K562 (cell line): Measurements from ENCODE around the gene ZNF35. TPM values are rescaled to one million over a fixed set of nuclear protein-coding genes. Genes with fewer than 3 reads are reported as not detected.

Source experiments
- ATF1 ChIP-seq, 2 experiments: fragments of 450-650 bp in 1 of 2; IDR thresholded peaks; 2 replicates each; pipeline ENCODE4 v1.6.1; 2016; ENCODE audit warnings: missing compliant biosample characterization in 1 of 2, missing genetic modification characterization in 1 of 2
- CBFA2T2 ChIP-seq: fragments of 450-650 bp; conservative IDR thresholded peaks from 2 replicates; pipeline ENCODE4 v1.6.1; 2017; ENCODE audit warnings: mild to moderate bottlenecking
- CHD1 ChIP-seq: fragments of 200-600 bp; sonication (generic); IDR thresholded peaks from one replicate; pipeline ENCODE4 v1.6.1; 2012; ENCODE audit warnings: mild to moderate bottlenecking, moderate library complexity, low read length, inconsistent platforms
- DNMT1 ChIP-seq: fragments of 450-650 bp; IDR thresholded peaks from 2 replicates; pipeline ENCODE4 v1.6.1; 2016; ENCODE audit warnings: antibody characterized with exemption, mild to moderate bottlenecking
- ELF4 ChIP-seq: fragments of 450-650 bp; formaldehyde crosslinking; IDR thresholded peaks from 2 replicates; pipeline ENCODE4 v1.4.0; 2022; ENCODE audit warnings: missing genetic modification characterization
- FUS ChIP-seq: fragments of 200-400 bp; formaldehyde crosslinking; optimal IDR thresholded peaks from 2 replicates; pipeline ENCODE3; 2017; ENCODE audit warnings: low read depth, low read length
- HDAC8 ChIP-seq: fragments of 450-650 bp; IDR thresholded peaks from 2 replicates; pipeline ENCODE4 v1.6.1; 2016; ENCODE audit warnings: mild to moderate bottlenecking, missing genetic modification characterization, moderate library complexity, missing compliant biosample characterization
- JUNB ChIP-seq: fragments of 450-650 bp; formaldehyde crosslinking; conservative IDR thresholded peaks from 2 replicates; pipeline ENCODE4 v1.4.0; 2020; ENCODE audit warnings: mild to moderate bottlenecking
- KAT2B ChIP-seq: IDR thresholded peaks from one replicate; pipeline ENCODE4 v1.6.1; 2012; ENCODE audit warnings: low read depth, mild to moderate bottlenecking, control low read depth, inconsistent platforms, low read length, moderate library complexity
- NFIC ChIP-seq: fragments of 450-650 bp; IDR thresholded peaks from 2 replicates; pipeline ENCODE4 v1.6.1; 2017; ENCODE audit warnings: mild to moderate bottlenecking, inconsistent platforms
- NR3C1 ChIP-seq: sonication (generic); formaldehyde crosslinking; IDR thresholded peaks from 2 replicates; pipeline ENCODE4 v1.8.1; 2022; ENCODE audit warnings: missing genetic modification reagents
- NR4A1 ChIP-seq, 2 experiments: fragments of 250-450 bp in 1 of 2; fragments of 450-650 bp in 1 of 2; sonication (Bioruptor Pico) in 1 of 2; IDR thresholded peaks; 2 replicates each; pipeline versions ENCODE4 v1.4.0 to v1.6.1; 2016 to 2020; ENCODE audit warnings: mild to moderate bottlenecking in 2 of 2, missing compliant biosample characterization in 1 of 2, missing genetic modification characterization in 1 of 2, moderate library complexity in 1 of 2
- PPARD ChIP-seq: fragments of 250-450 bp; sonication (Bioruptor Pico); IDR thresholded peaks from 2 replicates; pipeline ENCODE4 v1.8.0; 2022; ENCODE audit warnings: inconsistent platforms, mild to moderate bottlenecking, moderate library complexity
- SAP30 ChIP-seq: fragments of 200-600 bp; sonication (generic); IDR thresholded peaks from 2 replicates; pipeline ENCODE4 v1.6.1; 2012; ENCODE audit warnings: borderline replicate concordance, low read depth, mild to moderate bottlenecking, moderate library complexity, low read length, control low read depth, inconsistent platforms; ENCODE audit not compliant: insufficient read depth, poor library complexity, severe bottlenecking
- SRSF3 ChIP-seq: fragments of 200-400 bp; formaldehyde crosslinking; IDR thresholded peaks from 2 replicates; pipeline ENCODE4 v1.6.1; 2016; ENCODE audit warnings: mild to moderate bottlenecking, low read length, moderate library complexity; ENCODE audit not compliant: insufficient read depth
- TAF1 ChIP-seq: IDR thresholded peaks from 2 replicates; pipeline ENCODE4 v1.6.1; 2011; ENCODE audit warnings: mild to moderate bottlenecking, low read length, moderate library complexity; ENCODE audit not compliant: insufficient read depth, control insufficient read depth, severe bottlenecking; ENCODE audit errors: extremely low read depth
- XRCC4 ChIP-seq: IDR thresholded peaks from one replicate; pipeline ENCODE4 v1.6.1; 2011; ENCODE audit not compliant: insufficient read depth, insufficient read length; ENCODE audit errors: extremely low read depth
- ZFX ChIP-seq: sonication (generic); formaldehyde crosslinking; IDR thresholded peaks from 2 replicates; pipeline ENCODE4 v1.8.0; 2022; ENCODE audit warnings: mild to moderate bottlenecking, missing genetic modification reagents, moderate library complexity
- ZNF197 ChIP-seq: fragments of 200-800 bp; sonication (Bioruptor generic); IDR thresholded peaks from 2 replicates; pipeline ENCODE4 v1.6.1; 2016; ENCODE audit warnings: low read depth, missing genetic modification characterization, missing compliant biosample characterization
- ZNF274 ChIP-seq: IDR thresholded peaks from 2 replicates; pipeline ENCODE4 v1.6.1; 2011; ENCODE audit warnings: low read depth, mild to moderate bottlenecking, low read length, moderate library complexity, borderline replicate concordance
- ZNF324 ChIP-seq: fragments of 250-450 bp; sonication (Bioruptor Pico); IDR thresholded peaks from 2 replicates; pipeline ENCODE4 v1.4.0; 2020; ENCODE audit warnings: mild to moderate bottlenecking
- ZNF695 ChIP-seq: fragments of 450-650 bp; formaldehyde crosslinking; IDR thresholded peaks from 2 replicates; pipeline ENCODE4 v1.4.0; 2020; ENCODE audit warnings: mild to moderate bottlenecking, moderate library complexity
- ZZZ3 ChIP-seq: fragments of 450-650 bp; IDR thresholded peaks from 2 replicates; pipeline ENCODE4 v1.6.1; 2016; ENCODE audit warnings: antibody characterized with exemption, mild to moderate bottlenecking, moderate library complexity
- polyA plus RNA-seq, 8 experiments: library from polyadenylated mRNA; depleted of rRNA in 4 of 8; stranded (reverse) in 5 of 8; unstranded in 3 of 8; fragments of >200 nt; fragmentation: Nextera tagmentation in 2 of 8; fragmentation: Illumina TruSeq in 1 of 8; extraction: Ambion mirVana in 2 of 8; extraction: Trizol in 1 of 8; gene quantifications; 2 replicates each; pipeline versions ENCODE4 v1.2.1 to v1.2.3, GENCODE V29; 2011 to 2014; ENCODE audit warnings: inconsistent platforms in 1 of 8, missing spikeins in 1 of 8
- total RNA-seq, 7 experiments: library from RNA; depleted of rRNA in 6 of 7; stranded (reverse); fragments of >200 nt in 6 of 7; fragmentation: Illumina TruSeq in 2 of 7; extraction: Trizol in 2 of 7; gene quantifications; 2 replicates each; pipeline versions ENCODE4 v1.2.1 to v1.2.3, GENCODE V29; 2011 to 2021; ENCODE audit warnings: low replicate concordance in 1 of 7
- TF ChIP-seq, protein P1 (sequence below): fragments of 450-650 bp; IDR thresholded peaks from 2 replicates; pipeline ENCODE4 v1.7.1; 2018; ENCODE audit warnings: mild to moderate bottlenecking, low read depth; ENCODE audit not compliant: partially characterized antibody
- TF ChIP-seq, protein P2 (sequence below): IDR thresholded peaks from 2 replicates; pipeline ENCODE4 v1.6.1; 2016; ENCODE audit warnings: missing genetic modification characterization, missing compliant biosample characterization

Gene ZNF35
- total and polyA plus RNA-seq, 9 of the 15 experiments (the other 6 are each of a cell fraction or from before 2014, with no cell fraction given): 8.0 to 18.2 (median 14.8) TPM

DNA sequence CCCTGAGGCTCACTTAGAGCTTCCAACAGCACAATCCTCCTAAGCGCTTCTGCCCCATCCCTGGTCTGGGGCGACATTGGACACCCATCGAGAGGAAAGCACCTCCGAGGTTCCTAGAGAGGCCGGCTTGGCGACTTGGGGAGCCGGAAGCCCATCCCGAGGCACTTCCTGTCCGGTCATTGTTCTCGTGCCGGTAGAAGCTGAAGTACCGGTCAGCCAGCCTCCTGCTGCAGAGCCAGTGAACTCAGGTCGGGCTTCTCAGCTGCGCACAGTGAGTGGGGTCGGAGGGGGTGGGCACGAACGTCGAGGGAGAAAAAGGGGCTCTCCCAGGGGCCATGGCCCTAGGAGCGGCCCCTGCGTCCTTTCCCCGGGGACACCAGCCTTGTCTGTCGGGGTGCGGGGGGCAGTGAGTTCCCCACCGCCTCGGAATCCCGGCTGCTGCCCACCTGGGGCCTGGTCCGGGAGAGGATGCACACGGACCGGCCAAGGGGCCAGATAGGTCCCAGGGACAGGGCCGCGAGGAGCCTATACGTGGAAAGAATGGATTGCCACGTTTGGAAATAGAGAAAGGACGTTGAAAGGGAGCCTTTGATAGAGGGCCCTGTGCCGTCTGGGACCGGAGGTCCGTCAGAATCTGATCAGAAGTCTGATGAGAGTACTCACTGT, at the start of gene ZNF35 (continued):
- TF ChIP-seq XRCC4 (no peak), NR4A1 (CRISPR knock-in tag; IDR thresholded peaks at IDR 0.05) (0 out of 2 replicates have a peak, but pooled peaks have one; percentile 37), NR4A1 (tag; IDR thresholded peaks at IDR 0.05) (no peak; the same call in 1 of the 2 replicates), CBFA2T2 (no peak), ZNF695 (CRISPR knock-in tag) (no peak), TAF1 (peak; percentile 94), DNMT1 (no peak), JUNB (no peak), NFIC (peak; percentile 46; the same call in 1 of the 2 replicates), ZZZ3 (no peak), SAP30 (peak; percentile 76), ATF1 (CRISPR knock-in tag; IDR thresholded peaks at IDR 0.05) (no peak), ATF1 (tag; IDR thresholded peaks at IDR 0.05) (peak; percentile 42), ELF4 (CRISPR knock-in tag) (peak; percentile 55; the same call in 1 of the 2 replicates), CHD1 (peak; percentile 25), ZNF197 (CRISPR knock-in tag) (no peak), PPARD (CRISPR knock-in tag) (no peak), SRSF3 (no peak), ZNF324 (CRISPR knock-in tag) (no peak), ZFX (CRISPR knock-in tag) (peak; percentile 58), HDAC8 (tag) (no peak; the same call in 1 of the 2 replicates), KAT2B (no peak), FUS (no peak), NR3C1 (CRISPR knock-in tag) (no peak), ZNF274 (no peak)
- TF ChIP-seq, protein P1, sequence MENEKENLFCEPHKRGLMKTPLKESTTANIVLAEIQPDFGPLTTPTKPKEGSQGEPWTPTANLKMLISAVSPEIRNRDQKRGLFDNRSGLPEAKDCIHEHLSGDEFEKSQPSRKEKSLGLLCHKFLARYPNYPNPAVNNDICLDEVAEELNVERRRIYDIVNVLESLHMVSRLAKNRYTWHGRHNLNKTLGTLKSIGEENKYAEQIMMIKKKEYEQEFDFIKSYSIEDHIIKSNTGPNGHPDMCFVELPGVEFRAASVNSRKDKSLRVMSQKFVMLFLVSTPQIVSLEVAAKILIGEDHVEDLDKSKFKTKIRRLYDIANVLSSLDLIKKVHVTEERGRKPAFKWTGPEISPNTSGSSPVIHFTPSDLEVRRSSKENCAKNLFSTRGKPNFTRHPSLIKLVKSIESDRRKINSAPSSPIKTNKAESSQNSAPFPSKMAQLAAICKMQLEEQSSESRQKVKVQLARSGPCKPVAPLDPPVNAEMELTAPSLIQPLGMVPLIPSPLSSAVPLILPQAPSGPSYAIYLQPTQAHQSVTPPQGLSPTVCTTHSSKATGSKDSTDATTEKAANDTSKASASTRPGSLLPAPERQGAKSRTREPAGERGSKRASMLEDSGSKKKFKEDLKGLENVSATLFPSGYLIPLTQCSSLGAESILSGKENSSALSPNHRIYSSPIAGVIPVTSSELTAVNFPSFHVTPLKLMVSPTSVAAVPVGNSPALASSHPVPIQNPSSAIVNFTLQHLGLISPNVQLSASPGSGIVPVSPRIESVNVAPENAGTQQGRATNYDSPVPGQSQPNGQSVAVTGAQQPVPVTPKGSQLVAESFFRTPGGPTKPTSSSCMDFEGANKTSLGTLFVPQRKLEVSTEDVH: peak; percentile 86
- TF ChIP-seq, protein P2, sequence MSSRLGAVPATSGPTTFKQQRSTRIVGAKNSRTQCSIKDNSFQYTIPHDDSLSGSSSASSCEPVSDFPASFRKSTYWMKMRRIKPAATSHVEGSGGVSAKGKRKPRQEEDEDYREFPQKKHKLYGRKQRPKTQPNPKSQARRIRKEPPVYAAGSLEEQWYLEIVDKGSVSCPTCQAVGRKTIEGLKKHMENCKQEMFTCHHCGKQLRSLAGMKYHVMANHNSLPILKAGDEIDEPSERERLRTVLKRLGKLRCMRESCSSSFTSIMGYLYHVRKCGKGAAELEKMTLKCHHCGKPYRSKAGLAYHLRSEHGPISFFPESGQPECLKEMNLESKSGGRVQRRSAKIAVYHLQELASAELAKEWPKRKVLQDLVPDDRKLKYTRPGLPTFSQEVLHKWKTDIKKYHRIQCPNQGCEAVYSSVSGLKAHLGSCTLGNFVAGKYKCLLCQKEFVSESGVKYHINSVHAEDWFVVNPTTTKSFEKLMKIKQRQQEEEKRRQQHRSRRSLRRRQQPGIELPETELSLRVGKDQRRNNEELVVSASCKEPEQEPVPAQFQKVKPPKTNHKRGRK (tag): no peak
